HG03175 (cell line): ENCODE results near the gene SLC2A3.
A peak's percentile ranks its signal among the peaks of the same experiment; 100 is the strongest.
"Not testable (repeated sequence)": the region's sequence is repeated elsewhere in the genome, so short reads cannot be mapped to it uniquely, and the experiment has no call there.

Experiments used
- ATAC-seq: cut with Tn5 transposase; IDR thresholded peaks from one replicate; pipeline ENCODE4 v1.9.1; 2021; ENCODE audit warnings: mild to moderate bottlenecking, moderate library complexity; ENCODE audit not compliant: unreplicated experiment

Gene SLC2A3

GRCh38 chr12:7951671-7952070, 15.7 kb upstream of the SLC2A3 start:
- no peak for ATAC-seq

- not testable (repeated sequence) for ATAC-seq
Measured at GRCh38 chr12:7950230-7950943, 14.4 kb upstream of the SLC2A3 start.

GRCh38 chr12:7948589-7949260, 12.7 kb upstream of the SLC2A3 start:
- ATAC-seq: no peak

GRCh38 chr12:7947011-7947410, 11.0 kb upstream of the SLC2A3 start:
- no peak for ATAC-seq

- not testable (repeated sequence) for ATAC-seq
Measured at GRCh38 chr12:7944760-7945159, 8.8 kb upstream of the SLC2A3 start.

- ATAC-seq: no peak
Measured at GRCh38 chr12:7940906-7941305, 4.9 kb upstream of the SLC2A3 start.

DNA sequence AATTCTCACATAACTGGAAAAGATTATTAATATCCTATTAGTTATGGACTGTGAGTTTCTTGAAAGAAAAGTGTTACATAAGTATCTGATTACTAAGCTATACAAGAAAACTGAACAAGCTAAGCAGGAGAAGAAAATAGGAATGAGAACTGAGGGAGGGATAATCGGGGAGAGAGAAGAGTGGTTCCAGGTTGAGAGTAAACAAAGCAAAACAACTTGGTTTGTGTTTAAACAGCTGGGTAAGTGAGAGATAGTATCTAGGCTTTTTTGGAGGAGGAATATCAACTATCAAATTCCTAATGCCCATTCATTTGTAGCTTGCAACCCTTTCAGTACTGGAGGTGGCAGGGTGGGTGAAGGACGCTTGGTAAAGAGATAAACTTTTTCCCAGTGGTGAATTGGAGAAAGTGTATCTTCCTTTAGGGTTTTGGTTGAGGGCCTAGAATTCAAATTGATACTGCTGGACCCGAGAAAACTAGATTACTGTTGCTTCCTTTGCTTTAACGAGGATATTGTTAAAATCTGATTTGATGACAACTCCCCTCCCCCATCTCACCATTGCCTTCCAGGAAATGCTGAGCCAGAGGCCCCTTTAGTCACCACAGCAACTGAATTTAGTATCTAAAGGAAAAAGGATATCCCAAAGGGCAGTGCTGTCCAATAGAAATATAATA, 2.0 kb upstream of the SLC2A3 start:
- no peak for ATAC-seq

DNA sequence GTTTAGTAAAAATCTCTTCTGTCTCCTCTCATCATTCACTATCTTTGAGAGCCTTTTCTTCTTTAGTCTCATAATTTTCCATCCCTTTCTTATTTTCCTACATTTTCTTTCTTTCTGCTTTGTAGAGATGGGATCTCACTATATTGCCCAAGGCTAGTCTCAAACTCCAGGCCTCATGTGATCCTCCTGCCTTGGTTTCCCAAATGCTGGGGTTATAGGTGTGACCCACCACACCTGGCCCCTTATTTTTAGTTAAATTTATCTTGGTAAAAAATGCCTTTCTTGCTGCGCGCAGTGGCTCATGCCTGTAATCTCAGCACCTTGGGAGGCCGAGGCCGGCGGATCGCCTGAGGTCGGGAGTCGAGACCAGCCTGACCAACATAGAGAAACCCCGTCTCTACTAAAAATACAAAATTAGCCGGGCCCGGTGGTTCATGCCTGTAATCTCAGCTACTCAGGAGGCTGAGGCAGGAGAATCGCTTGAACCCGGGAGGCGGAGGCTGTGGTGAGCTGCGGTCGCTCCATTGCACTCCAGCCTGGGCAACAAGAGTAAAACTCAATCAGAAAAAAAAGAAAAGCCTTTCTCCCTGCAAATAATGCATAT, 996 bp downstream of the SLC2A3 start:
- no peak for ATAC-seq

DNA sequence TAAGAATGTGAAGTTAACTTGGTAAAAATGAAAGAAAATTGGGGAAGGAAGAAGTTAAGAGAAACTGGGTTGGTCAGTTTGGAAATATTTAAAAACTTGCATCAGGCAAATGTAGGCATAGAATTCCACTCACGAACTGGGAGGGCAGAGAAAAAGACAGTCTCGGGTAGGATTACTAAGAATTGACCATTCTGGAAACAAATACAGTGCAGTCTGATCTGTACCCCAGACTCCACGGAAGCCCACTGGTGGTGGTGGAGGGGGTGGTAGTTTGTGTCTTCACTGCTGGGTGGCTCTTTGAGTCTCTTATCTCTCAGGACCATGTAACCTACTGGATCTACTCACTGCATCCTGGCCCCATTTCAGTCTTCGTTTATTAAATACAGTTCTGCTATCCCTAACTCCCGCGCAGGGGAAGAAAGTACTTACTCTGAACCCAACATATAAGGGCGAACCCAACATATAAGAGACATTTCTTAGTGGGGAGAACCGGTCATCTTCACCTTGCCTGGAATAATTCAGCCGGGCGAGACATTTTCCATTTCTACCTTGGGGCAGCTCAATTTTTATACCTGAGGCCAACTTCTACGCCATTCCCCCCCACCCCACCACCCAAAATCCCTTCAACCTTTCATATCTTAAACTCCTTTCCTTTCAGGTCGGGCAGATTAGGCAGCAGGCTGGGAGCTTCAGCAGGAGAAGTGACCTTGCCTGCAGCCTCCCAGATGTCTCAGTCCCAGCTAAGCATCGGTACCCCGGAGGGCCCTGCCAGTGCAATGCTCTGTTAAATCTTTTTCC, 1.7 kb downstream of the SLC2A3 start:
- ATAC-seq: no peak

DNA sequence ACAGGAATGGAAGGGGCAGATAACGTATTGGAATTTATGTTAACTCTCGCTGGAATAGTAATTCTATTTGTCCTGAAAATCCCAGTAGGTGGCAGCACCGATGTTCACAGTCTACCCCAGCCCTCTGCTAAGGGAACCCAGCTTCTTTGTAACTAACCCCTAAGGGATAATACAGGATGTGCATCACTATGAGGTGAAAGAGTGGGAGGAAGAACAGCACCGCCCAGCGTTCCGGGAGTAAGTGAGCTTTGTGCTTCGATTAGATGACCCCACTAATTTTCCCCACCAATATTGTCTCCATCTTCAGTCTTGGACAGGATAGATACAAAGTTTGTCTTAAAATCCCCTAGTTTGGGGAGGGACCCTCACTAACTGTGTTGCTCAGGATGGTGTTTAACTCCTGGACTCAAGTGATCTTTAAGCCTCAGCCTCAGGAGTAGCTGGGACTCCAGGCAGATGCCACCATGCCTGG, 2.7 kb downstream of the SLC2A3 start:
- peak; percentile 85 for ATAC-seq

DNA sequence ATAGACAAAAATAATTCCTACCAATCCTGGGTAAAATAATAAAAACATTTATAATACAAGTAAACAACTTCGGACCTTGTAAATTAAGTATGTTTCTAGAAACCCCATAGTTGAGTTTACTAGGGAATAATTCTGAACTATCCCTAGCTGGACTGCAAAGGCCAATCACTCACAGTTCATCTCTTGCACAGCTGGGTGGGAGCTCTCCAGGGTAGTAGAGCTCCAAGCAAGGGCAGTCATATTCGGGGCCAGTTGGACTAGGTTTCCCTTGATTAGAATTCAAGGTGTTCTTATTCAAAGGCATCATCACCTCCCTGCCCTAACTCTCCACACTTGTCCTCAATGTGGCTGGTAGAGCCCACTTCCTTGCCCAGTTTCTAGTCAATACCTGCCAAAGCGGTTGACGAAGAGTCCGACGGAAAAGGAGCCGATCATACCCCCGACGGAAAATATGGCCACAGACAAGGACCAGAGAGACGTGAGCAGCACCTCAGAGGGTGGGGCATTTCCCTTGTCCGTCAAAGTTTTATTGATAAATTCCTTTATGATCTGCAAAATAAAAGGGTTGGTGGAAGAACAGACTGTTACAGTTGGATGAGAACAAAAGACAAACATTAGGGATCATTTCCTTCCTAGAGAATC, 3.3 kb downstream of the SLC2A3 start:
- ATAC-seq: not testable (repeated sequence)

DNA sequence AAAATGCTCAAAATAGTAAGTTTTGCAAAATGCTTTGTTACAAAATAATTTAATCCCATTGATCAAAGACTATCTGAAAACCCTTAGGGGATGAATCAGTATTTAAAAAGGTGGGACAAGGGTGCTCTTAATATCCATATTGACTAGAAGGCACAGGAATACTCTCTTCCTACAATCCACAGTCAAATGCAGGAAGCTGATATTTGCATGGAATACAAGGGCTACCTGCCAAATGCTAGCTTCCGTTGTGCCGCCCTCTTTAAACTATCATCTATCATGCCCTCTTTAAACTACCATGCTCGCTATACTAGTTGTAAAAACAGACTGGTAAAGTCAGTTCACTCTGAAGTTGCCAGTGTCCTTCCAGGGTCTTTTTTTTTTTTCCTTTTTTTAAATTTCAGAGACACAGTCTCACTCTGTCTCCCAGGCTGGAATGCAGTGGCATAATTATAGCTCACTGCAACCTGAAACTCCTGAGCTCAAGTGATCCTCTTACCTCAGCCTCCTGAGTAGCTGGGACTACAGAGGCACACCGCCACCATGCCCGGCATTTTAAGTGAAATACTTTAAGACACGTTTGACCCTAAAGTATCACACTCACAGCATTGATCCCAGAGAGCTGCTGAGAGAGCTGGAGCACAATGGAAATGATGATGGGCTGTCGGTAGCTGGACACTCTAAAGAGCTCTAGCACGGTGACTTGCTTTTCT, 6.7 kb downstream of the SLC2A3 start:
- ATAC-seq: no peak

DNA sequence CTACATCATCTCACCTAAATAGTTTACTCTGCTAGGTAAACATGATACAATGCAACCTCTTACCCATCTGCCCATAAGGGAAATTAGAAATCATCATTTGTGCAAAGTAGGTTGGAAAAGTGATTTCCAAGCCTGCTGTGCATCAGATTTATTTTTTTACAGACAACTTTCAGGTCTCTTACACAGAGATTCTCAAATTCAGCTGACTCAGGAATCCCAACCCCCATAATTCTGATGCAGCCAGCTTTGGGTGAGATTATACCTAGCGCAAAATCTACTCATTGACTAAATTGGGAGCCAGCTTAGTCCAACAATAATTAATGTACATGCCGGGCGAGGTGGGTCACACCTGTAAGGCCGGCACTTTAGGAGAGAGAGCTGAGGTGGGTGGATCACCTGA, 8.5 kb downstream of the SLC2A3 start:
- ATAC-seq: no peak

DNA sequence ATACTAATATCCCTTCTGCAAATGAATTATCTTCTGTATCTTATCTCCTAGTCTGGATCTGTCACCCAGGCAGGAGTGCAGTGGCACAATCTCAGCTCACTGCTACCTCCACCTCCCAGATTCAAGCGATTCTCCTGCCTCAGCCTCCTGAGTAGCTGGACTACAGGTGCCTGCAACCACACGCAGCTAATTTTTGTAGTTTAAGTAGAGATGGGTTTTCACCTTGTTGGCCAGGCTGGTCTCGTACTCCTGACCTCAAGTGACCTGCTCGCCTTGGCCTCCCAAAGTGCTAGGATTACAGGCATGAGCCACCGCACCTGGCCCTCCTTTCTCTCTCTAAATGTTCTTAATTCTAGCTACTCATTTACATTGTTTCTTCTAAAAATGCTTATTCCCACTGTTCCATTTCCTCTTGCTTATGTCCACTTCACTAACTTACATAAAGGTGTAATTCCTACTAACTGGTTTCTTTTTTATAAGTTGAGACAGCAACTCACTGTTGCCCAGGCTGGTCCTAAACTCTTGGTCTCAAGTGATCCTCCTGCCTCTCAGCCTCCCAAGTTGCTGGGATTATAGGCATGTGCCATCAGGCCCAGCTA, 9.8 kb downstream of the SLC2A3 start:
- not testable (repeated sequence) for ATAC-seq

DNA sequence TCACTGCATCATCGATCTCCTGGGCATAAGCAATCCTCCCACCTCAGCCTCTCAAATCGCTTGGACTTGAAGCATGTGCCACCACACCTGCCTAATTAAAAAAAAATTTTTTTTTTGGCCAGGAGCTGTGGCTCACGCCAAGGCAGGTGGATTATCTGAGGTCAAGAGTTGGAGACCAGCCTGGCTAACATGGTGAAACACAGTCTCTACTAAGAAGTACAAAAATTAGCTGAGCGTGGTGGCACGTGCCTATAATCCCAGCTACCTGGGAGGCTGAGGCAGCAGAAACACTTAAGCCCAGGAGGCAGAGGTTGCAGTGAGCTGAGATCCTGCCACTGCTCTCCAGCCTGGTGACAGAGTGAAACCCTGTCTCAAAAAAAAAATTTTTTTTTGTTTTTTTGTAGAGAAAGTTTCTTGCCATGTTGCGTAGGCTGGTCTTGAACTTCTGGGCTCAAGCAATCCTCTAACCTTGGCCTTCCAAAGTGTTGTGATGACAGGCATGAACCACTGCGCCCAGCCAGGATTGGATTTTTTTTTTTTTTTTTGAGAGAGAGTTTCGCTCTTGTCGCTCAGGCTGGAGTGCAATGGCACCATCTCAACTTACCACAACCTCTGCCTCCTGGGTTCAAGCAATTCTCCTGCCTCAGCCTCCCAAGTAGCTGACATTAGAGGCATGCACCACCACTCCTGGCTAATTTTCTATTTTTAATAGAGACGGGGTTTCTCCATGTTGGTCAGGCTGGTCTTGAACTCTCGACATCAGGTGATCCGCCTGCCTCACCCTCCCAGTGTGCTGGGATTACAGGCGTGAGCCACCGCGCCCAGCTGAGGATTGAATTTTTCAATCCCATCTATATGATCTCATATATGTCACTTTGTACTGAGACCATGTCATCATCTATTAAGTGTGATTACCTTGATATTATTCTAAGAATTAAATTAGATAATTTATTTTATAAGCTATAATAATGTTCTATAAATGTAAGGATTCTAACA, 12.4 kb downstream of the SLC2A3 start:
- ATAC-seq: no peak

DNA sequence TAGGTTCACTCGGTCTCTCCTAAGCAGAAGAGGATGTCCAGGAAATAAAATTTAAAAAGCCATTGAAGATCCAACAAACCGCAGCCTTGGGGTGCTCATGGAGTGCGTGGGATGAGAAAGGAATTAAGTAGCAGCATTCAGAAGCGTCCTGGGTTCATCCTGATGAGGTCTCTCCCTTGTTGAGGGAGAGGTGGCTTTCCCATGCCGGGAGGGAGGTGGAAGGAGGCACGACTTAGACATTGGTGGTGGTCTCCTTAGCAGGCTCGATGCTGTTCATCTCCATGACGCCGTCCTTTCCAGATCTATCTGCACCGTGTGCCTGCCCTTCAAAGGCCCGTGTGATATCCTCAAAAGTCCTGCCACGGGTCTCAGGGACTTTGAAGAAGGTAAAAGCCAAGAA, 14.8 kb downstream of the SLC2A3 start:
- ATAC-seq: not testable (repeated sequence)

- ATAC-seq: not testable (repeated sequence)
Measured at GRCh38 chr12:7918268-7918590, 17.8 kb downstream of the SLC2A3 start.
